Measurements from ENCODE around the gene CDC27.

DNA sequence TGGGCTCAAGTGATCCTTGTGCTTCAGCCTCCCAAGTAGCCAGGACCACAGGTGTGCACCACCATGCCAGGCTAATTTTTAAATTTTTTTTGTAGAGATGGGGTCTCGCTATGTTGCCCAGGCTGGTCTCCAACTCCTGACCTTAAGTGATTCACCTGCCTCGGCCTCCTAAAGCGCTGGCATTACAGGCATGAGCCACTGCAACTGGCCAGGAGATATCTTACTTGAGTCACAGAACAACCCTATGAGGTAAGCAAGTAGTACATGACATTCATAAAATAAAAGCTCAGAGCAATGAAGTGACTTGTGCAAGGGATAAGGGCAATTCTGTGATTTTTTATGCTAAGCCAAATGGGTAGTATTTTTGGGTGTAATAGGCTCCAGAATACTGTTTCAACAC lies 57.3 kb downstream of the CDC27 start:
- TF ChIP-seq POLR2A (IDR thresholded peaks at IDR 0.05; ENCODE audit: low read depth, low read length) (no peak), MYC (IDR thresholded peaks at IDR 0.05; ENCODE audit: low read depth, low read length) (no peak), EZH2 (IDR thresholded peaks at IDR 0.05; ENCODE audit: borderline replicate concordance, low read depth, low read length, severe bottlenecking) (no peak), MAX (IDR thresholded peaks at IDR 0.05; ENCODE audit: insufficient read depth, insufficient read length) (no peak), JUN (IDR thresholded peaks at IDR 0.05; ENCODE audit: borderline replicate concordance, insufficient read depth, insufficient read length, low read depth) (no peak)
- TF ChIP-seq, protein P1, sequence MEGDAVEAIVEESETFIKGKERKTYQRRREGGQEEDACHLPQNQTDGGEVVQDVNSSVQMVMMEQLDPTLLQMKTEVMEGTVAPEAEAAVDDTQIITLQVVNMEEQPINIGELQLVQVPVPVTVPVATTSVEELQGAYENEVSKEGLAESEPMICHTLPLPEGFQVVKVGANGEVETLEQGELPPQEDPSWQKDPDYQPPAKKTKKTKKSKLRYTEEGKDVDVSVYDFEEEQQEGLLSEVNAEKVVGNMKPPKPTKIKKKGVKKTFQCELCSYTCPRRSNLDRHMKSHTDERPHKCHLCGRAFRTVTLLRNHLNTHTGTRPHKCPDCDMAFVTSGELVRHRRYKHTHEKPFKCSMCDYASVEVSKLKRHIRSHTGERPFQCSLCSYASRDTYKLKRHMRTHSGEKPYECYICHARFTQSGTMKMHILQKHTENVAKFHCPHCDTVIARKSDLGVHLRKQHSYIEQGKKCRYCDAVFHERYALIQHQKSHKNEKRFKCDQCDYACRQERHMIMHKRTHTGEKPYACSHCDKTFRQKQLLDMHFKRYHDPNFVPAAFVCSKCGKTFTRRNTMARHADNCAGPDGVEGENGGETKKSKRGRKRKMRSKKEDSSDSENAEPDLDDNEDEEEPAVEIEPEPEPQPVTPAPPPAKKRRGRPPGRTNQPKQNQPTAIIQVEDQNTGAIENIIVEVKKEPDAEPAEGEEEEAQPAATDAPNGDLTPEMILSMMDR (IDR thresholded peaks at IDR 0.05; ENCODE audit: extremely low read depth in 1 of 2, insufficient read depth in 1 of 2, low read depth in 1 of 2, low read length in 2 of 2), result no peak
